Fibroblast of the conjunctiva (primary cell): ENCODE data around the gene RBCK1.

Source experiments
- DNase-seq: peaks from one replicate; pipeline ENCODE4 v3.0.0-alpha.2; 2010; ENCODE audit warnings: low read depth

The RBCK1 gene

GRCh38 chr20:399182-399707, 8.9 kb upstream of the RBCK1 start:
- no peak for DNase-seq

GRCh38 chr20:400128-400453, 8.0 kb upstream of the RBCK1 start:
- no peak for DNase-seq

- DNase-seq: no peak
Observed at GRCh38 chr20:400454-401275, 7.4 kb upstream of the RBCK1 start.

GRCh38 chr20:401682-402495, 6.2 kb upstream of the RBCK1 start:
- DNase-seq: peak; percentile 77

GRCh38 chr20:402496-402885, 5.6 kb upstream of the RBCK1 start:
- no peak for DNase-seq

GRCh38 chr20:402898-403581, 5.1 kb upstream of the RBCK1 start:
- DNase-seq: no peak

- no peak for DNase-seq
Observed at GRCh38 chr20:403582-403957, 4.5 kb upstream of the RBCK1 start.

- DNase-seq: no peak
Observed at GRCh38 chr20:404088-404487, 4.0 kb upstream of the RBCK1 start.

- DNase-seq: no peak
Observed at GRCh38 chr20:406200-407132, 1.6 kb upstream of the RBCK1 start.

- peak; percentile 67 for DNase-seq
Observed at GRCh38 chr20:407133-407952, 756 bp upstream of the RBCK1 start.

GRCh38 chr20:408843-409696, 971 bp downstream of the RBCK1 start:
- no peak for DNase-seq

- no peak for DNase-seq
Observed at GRCh38 chr20:409697-410559, 1.8 kb downstream of the RBCK1 start.

GRCh38 chr20:412081-412480, 4.0 kb downstream of the RBCK1 start:
- DNase-seq: no peak

GRCh38 chr20:414161-414560, 6.1 kb downstream of the RBCK1 start:
- DNase-seq: no peak

GRCh38 chr20:415820-416322, 7.8 kb downstream of the RBCK1 start:
- no peak for DNase-seq

- no peak for DNase-seq
Observed at GRCh38 chr20:416950-417800, 9.1 kb downstream of the RBCK1 start.

GRCh38 chr20:417801-418342, 9.8 kb downstream of the RBCK1 start:
- DNase-seq: no peak
